ENCODE results near the gene PFKFB2. TPM values are rescaled to one million over a fixed set of nuclear protein-coding genes. Genes with fewer than 3 reads are reported as not detected.

The PFKFB2 gene
- total and polyA plus RNA-seq, 2 of the 8 experiments (the other 6 are each of a cell fraction or from before 2014, with no cell fraction given), result 6.7 to 19.1 TPM

- TF ChIP-seq HDAC6 (IDR thresholded peaks at IDR 0.05; ENCODE audit: low read depth, low read length) (no peak), POU5F1 (IDR thresholded peaks at IDR 0.05; ENCODE audit: low read depth, low read length) (no peak), NANOG (IDR thresholded peaks at IDR 0.05; ENCODE audit: insufficient read depth, low read depth, low read length, poor library complexity, severe bottlenecking) (peak; percentile 35), ATF2 (IDR thresholded peaks at IDR 0.05; ENCODE audit: low read length) (0 out of 2 replicates have a peak, but pooled peaks have one; percentile 35), JUN (IDR thresholded peaks at IDR 0.05; ENCODE audit: low read depth, low read length) (no peak), CHD7 (IDR thresholded peaks at IDR 0.05; ENCODE audit: insufficient replicate concordance, low read length) (no peak), TAF7 (optimal IDR thresholded peaks at IDR 0.05; ENCODE audit: borderline replicate concordance, low read depth, low read length) (peak; percentile 45), CEBPB (IDR thresholded peaks at IDR 0.05; ENCODE audit: low read depth, low read length) (no peak)
Observed at GRCh38 chr1:207052911-207053769, at the start of gene PFKFB2 (continued).

Data from H1 (cell line).